ENCODE measurements around the gene TARS3. TPM values are rescaled to one million over a fixed set of nuclear protein-coding genes. Genes with fewer than 3 reads are reported as not detected.

TARS3 gene
- total RNA-seq, 1 experiment from 2014 or later = 14.1 TPM

DNA sequence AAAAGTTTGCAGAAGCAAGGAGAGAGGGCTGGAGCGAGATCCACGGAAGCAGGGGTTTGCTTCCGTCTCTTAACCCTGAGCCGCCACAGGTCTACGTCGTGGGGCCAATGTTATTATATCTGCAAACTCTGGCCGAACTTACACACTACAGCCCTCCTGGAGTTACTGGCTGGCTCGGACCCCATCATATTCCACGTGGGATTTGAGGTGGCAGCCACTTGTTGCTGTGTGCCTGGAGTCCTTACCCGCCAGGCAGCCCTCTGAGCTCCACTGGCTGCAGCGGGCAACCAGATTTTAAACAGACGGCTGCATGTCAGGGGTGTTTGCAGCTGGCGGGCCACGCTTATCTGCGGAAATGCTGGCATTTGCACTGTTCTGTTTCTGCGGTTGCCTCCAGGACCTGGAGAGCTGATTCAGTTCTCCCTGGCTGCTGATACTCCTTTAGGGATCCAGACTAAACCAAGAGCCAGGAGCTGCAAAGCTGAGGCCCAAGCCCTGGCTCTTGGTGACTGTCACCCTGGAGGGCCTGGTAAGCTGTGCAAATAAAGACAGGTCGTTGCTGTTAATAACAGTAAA, 106.8 kb downstream of the TARS3 start:
- Histone ChIP-seq H3T11ph (ENCODE audit: low read length) (no peak overlapping the region), H3K4me1 (ENCODE audit: insufficient read depth, low read length) (peaks cover 5% of the 10 kb centered on the region; the same call in 1 of the 2 replicates), H3K14ac (ENCODE audit: insufficient read depth, low read length) (no peak overlapping the region), H2BK20ac (ENCODE audit: low read depth, low read length, poor library complexity, severe bottlenecking) (no peak overlapping the region), H3K9ac (ENCODE audit: extremely low read depth, insufficient read length, low read length) (no peak overlapping the region), H2AFZ (ENCODE audit: low read length) (no peak overlapping the region), H3K9me3 (ENCODE audit: control insufficient read depth, low read depth, low read length) (no peaks in the 10 kb centered on the region), H2BK15ac (ENCODE audit: low read depth, low read length) (no peak overlapping the region), H3K23ac (ENCODE audit: insufficient read length, low read depth, low read length) (no peak overlapping the region), H3K79me2 (ENCODE audit: insufficient read depth, low read length) (no peaks in the 10 kb centered on the region), H3K56ac (ENCODE audit: insufficient read length, low read depth, low read length) (no peak overlapping the region), H4K8ac (replicated peaks; ENCODE audit: insufficient read length, low read depth, low read length) (no peak overlapping the region), H3K18ac (ENCODE audit: insufficient read length, low read depth, low read length) (no peak overlapping the region), H2BK5ac (ENCODE audit: insufficient read length, low read length) (no peak overlapping the region), H2AK5ac (ENCODE audit: insufficient read length, low read length) (no peak overlapping the region), H4K5ac (ENCODE audit: insufficient read length, low read depth, low read length) (no peak overlapping the region), H2BK120ac (ENCODE audit: low read depth, low read length, poor library complexity, severe bottlenecking) (no peak overlapping the region), H3K27me3 (ENCODE audit: insufficient read depth, low read length) (no peaks in the 10 kb centered on the region; the same call in 1 of the 2 replicates), H3K23me2 (ENCODE audit: insufficient read length, low read depth, low read length, poor library complexity, severe bottlenecking) (no peaks in the 10 kb centered on the region), H3K4me2 (ENCODE audit: insufficient read depth, insufficient read length, low read length) (no peak overlapping the region), H3K79me1 (ENCODE audit: insufficient read depth, low read depth, low read length, poor library complexity, severe bottlenecking) (no peaks in the 10 kb centered on the region), H4K91ac (ENCODE audit: insufficient read length, low read depth, low read length) (no peak overlapping the region), H4K20me1 (ENCODE audit: control insufficient read depth, insufficient read depth, insufficient read length) (no peaks in the 10 kb centered on the region), H2BK12ac (ENCODE audit: insufficient read length, low read depth, low read length) (no peak overlapping the region), H3K27ac (ENCODE audit: insufficient read length, low read depth, low read length) (no peak overlapping the region), H3K4ac (ENCODE audit: low read depth, low read length) (no peak overlapping the region)
- H3K27me3 Mint-ChIP-seq (ENCODE audit: low read depth) = peaks cover 20% of the 10 kb centered on the region
- H3K4me3 Mint-ChIP-seq = no peak overlapping the region
- H3K36me3 Mint-ChIP-seq (ENCODE audit: insufficient read depth in 1 of 3, low read depth in 3 of 3) = 0 out of 7 replicates have a peak, but pooled peaks cover 0 to 2% (median 0%) of the 10 kb centered on the region in 3 experiments
- H3K27ac Mint-ChIP-seq = no peak overlapping the region
- DNase-seq = no peak
- TF ChIP-seq CTCF (conservative IDR thresholded peaks at IDR 0.05) = no peak
- WGBS (ENCODE audit: extremely low coverage, insufficient read length, low lambda C conversion rate) = no CpG with 5 or more reads among the region's 17 CpGs
- H3K9me3 Mint-ChIP-seq = peaks cover 2 to 3% of the 10 kb centered on the region in 2 experiments; a peak in 2 of 5 replicates
- H3K4me1 Mint-ChIP-seq = peaks cover 35 to 42% of the 10 kb centered on the region in 2 experiments
